HG03378 (cell line): ENCODE results near the gene EPYC.
"Not testable (repeated sequence)": the region's sequence is repeated elsewhere in the genome, so short reads cannot be mapped to it uniquely, and the experiment has no call there.

Experiments
- ATAC-seq: cut with Tn5 transposase; IDR thresholded peaks from one replicate; pipeline ENCODE4 v1.9.1; 2021; ENCODE audit warnings: mild to moderate bottlenecking, moderate library complexity; ENCODE audit not compliant: unreplicated experiment

The EPYC gene

GRCh38 chr12:90995010-90995409, 9.8 kb downstream of the EPYC start:
- ATAC-seq: no peak

GRCh38 chr12:90991952-90992465, 12.8 kb downstream of the EPYC start:
- no peak for ATAC-seq

GRCh38 chr12:90990611-90991010, 14.2 kb downstream of the EPYC start:
- ATAC-seq: no peak

GRCh38 chr12:90989686-90990111, 15.1 kb downstream of the EPYC start:
- ATAC-seq: no peak

GRCh38 chr12:90987520-90987919, 17.3 kb downstream of the EPYC start:
- peak; percentile 65 for ATAC-seq

- ATAC-seq: no peak
Observed at GRCh38 chr12:90987101-90987500, 17.7 kb downstream of the EPYC start.

GRCh38 chr12:90985331-90985730, 19.4 kb downstream of the EPYC start:
- ATAC-seq: not testable (repeated sequence)

- ATAC-seq: no peak
Observed at GRCh38 chr12:90984114-90984513, 20.7 kb downstream of the EPYC start.

- no peak for ATAC-seq
Observed at GRCh38 chr12:90982170-90982569, 22.6 kb downstream of the EPYC start.

- no peak for ATAC-seq
Observed at GRCh38 chr12:90979951-90980350, 24.8 kb downstream of the EPYC start.

- no peak for ATAC-seq
Observed at GRCh38 chr12:90979019-90979418, 25.8 kb downstream of the EPYC start.

GRCh38 chr12:90978117-90978770, 26.5 kb downstream of the EPYC start:
- ATAC-seq: peak; percentile 85

GRCh38 chr12:90977224-90977623, 27.5 kb downstream of the EPYC start:
- no peak for ATAC-seq

GRCh38 chr12:90974286-90974685, 30.5 kb downstream of the EPYC start:
- no peak for ATAC-seq

GRCh38 chr12:90972226-90972625, 32.5 kb downstream of the EPYC start:
- no peak for ATAC-seq

- ATAC-seq: no peak
Observed at GRCh38 chr12:90970911-90971310, 33.9 kb downstream of the EPYC start.

GRCh38 chr12:90970471-90970870, 34.3 kb downstream of the EPYC start:
- ATAC-seq: no peak

- ATAC-seq: no peak
Observed at GRCh38 chr12:90969851-90970250, 34.9 kb downstream of the EPYC start.

- ATAC-seq: no peak
Observed at GRCh38 chr12:90969346-90969745, 35.4 kb downstream of the EPYC start.

- peak; percentile 88 for ATAC-seq
Observed at GRCh38 chr12:90965204-90965603, 39.6 kb downstream of the EPYC start.

- no peak for ATAC-seq
Observed at GRCh38 chr12:90964616-90965015, 40.2 kb downstream of the EPYC start.

- no peak for ATAC-seq
Observed at GRCh38 chr12:90963946-90964345, 40.8 kb downstream of the EPYC start.

GRCh38 chr12:90961154-90961553, 43.6 kb downstream of the EPYC start:
- no peak for ATAC-seq
